ENCODE data around the gene CFLAR. TPM values are rescaled to one million over a fixed set of nuclear protein-coding genes. Genes with fewer than 3 reads are reported as not detected.

CFLAR gene
- total RNA-seq, 1 donor from 2014 or later: 103 TPM

DNA sequence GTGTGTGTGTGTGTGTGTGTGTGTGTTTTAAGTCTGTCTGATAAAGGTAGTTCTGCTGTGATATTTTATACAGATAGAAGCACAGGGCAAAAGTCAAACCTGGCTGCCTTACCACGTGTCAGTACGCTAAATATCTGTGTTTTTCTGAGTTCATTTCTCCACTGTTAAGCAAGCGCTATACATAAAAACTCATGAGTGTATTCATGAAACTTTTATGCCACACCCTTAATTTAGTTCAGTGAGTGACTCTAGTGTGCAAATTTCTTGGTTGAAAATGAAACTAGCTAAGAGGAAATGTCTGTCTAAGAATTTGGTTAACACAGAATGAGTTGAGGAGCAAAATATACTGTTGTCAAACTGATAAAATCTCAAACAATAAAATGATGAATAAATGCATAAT is 78.1 kb downstream of the CFLAR start:
- TF ChIP-seq, protein P1, sequence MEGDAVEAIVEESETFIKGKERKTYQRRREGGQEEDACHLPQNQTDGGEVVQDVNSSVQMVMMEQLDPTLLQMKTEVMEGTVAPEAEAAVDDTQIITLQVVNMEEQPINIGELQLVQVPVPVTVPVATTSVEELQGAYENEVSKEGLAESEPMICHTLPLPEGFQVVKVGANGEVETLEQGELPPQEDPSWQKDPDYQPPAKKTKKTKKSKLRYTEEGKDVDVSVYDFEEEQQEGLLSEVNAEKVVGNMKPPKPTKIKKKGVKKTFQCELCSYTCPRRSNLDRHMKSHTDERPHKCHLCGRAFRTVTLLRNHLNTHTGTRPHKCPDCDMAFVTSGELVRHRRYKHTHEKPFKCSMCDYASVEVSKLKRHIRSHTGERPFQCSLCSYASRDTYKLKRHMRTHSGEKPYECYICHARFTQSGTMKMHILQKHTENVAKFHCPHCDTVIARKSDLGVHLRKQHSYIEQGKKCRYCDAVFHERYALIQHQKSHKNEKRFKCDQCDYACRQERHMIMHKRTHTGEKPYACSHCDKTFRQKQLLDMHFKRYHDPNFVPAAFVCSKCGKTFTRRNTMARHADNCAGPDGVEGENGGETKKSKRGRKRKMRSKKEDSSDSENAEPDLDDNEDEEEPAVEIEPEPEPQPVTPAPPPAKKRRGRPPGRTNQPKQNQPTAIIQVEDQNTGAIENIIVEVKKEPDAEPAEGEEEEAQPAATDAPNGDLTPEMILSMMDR (conservative IDR thresholded peaks at IDR 0.05; ENCODE audit: low read depth, low read length): no peak
- no peak overlapping the region for H3K4me3 ChIP-seq (ENCODE audit: low read depth, low read length)
- no peak for DNase-seq (ENCODE audit: low read depth)

GRCh38 chr2:201195331-201195730 is 79.4 kb downstream of the CFLAR start:
- no peak overlapping the region for H3K4me3 ChIP-seq (ENCODE audit: low read depth, low read length)
- TF ChIP-seq, protein P1 (conservative IDR thresholded peaks at IDR 0.05; ENCODE audit: low read depth, low read length): no peak
- no peak for DNase-seq (ENCODE audit: low read depth)

GRCh38 chr2:201196003-201196402 is 80.0 kb downstream of the CFLAR start:
- TF ChIP-seq, protein P1 (conservative IDR thresholded peaks at IDR 0.05; ENCODE audit: low read depth, low read length): no peak
- H3K4me3 ChIP-seq (ENCODE audit: low read depth, low read length): no peak overlapping the region
- DNase-seq (ENCODE audit: low read depth): no peak

GRCh38 chr2:201196803-201197202 is 80.8 kb downstream of the CFLAR start:
- DNase-seq (ENCODE audit: low read depth): no peak
- TF ChIP-seq, protein P1 (conservative IDR thresholded peaks at IDR 0.05; ENCODE audit: low read depth, low read length): no peak
- H3K4me3 ChIP-seq (ENCODE audit: low read depth, low read length): no peak overlapping the region

- TF ChIP-seq, protein P1 (conservative IDR thresholded peaks at IDR 0.05; ENCODE audit: low read depth, low read length): no peak
- no peak overlapping the region for H3K4me3 ChIP-seq (ENCODE audit: low read depth, low read length)
- no peak for DNase-seq (ENCODE audit: low read depth)
These were observed 81.8 kb downstream of the CFLAR start for GRCh38 chr2:201197781-201198180.

DNA sequence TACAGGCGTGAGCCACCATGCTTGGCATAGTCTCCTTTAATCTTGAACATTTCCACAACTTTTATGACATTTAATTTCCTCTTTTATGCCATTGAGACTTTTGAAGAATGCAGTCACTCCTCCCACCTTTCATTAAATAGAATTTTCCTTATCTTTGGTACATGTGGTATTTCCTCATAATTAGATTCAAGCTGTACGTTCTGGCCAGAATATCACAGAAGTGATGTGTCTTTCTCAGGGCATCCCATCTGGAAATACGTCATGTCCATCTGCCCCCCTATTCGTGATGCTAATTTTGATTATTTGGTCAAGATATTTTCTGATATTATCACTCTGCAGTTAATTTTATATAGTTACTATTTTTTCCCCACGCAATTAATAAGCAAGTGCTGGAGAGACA is 83.9 kb downstream of the CFLAR start:
- TF ChIP-seq, protein P1 (conservative IDR thresholded peaks at IDR 0.05; ENCODE audit: low read depth, low read length): no peak
- H3K4me3 ChIP-seq (ENCODE audit: low read depth, low read length): no peak overlapping the region
- DNase-seq (ENCODE audit: low read depth): no peak

- TF ChIP-seq, protein P1 (conservative IDR thresholded peaks at IDR 0.05; ENCODE audit: low read depth, low read length): no peak
These were observed 84.4 kb downstream of the CFLAR start for GRCh38 chr2:201200345-201200744.

More at GRCh38 chr2:201200345-201200744, 84.4 kb downstream of the CFLAR start:
- no peak for DNase-seq (ENCODE audit: low read depth)
- H3K4me3 ChIP-seq (ENCODE audit: low read depth, low read length): no peak overlapping the region
